CD4-positive, alpha-beta T cell (primary cell): Measurements from ENCODE around the gene POLR2L. TPM values are rescaled to one million over a fixed set of nuclear protein-coding genes. Genes with fewer than 3 reads are reported as not detected.

Source experiments
- ATAC-seq: fragments of 200-7000 bp; cut with Tn5 transposase; one replicate; pipeline ENCODE4 v1.10.0; 2022; ENCODE audit warnings: mild to moderate bottlenecking; ENCODE audit not compliant: poor library complexity
- CTCF ChIA-PET: fragments of 350-600 bp; sonication (Branson Sonifier 250); formaldehyde crosslinking; loops from one replicate; lab custom pipeline; 2021; ENCODE audit warnings: antibody characterized with exemption, inconsistent platforms; lab: Charles Lee
- POLR2A ChIA-PET: fragments of 350-600 bp; sonication (Branson Sonifier 250); formaldehyde crosslinking; loops from one replicate; lab custom pipeline; 2021; ENCODE audit warnings: antibody characterized with exemption, inconsistent platforms; lab: Charles Lee
- DNase-seq, 14 experiments: peaks; one replicate each; pipeline ENCODE4 v3.0.0-alpha.2; 2013 to 2020; ENCODE audit warnings: mixed read lengths in 2 of 14
- H3K27ac ChIP-seq, 2 donors: one replicate each; pipeline versions ENCODE4 v1.5.1 to v1.7.0; 2013; ENCODE audit warnings: low read length in 2 of 2, low read depth in 1 of 2, mild to moderate bottlenecking in 1 of 2
- H3K27me3 ChIP-seq, 2 experiments: 1 replicate in 1 of 2; 2 replicates in 1 of 2; pipeline versions ENCODE4 v1.6.1 to v1.7.0; 2013; ENCODE audit warnings: low read length in 2 of 2, control low read depth in 1 of 2, mild to moderate bottlenecking in 1 of 2, moderate library complexity in 1 of 2; ENCODE audit not compliant: insufficient read depth in 2 of 2, control insufficient read depth in 1 of 2
- H3K36me3 ChIP-seq: one replicate; pipeline ENCODE4 v1.6.1; 2013; ENCODE audit warnings: low read length, control low read depth; ENCODE audit not compliant: insufficient read depth
- H3K4me1 ChIP-seq: one replicate; pipeline ENCODE4 v1.6.1; 2013; ENCODE audit warnings: low read length, control low read depth; ENCODE audit not compliant: insufficient read depth
- H3K4me3 ChIP-seq: one replicate; pipeline ENCODE4 v1.5.1; 2013; ENCODE audit warnings: mild to moderate bottlenecking, low read length, moderate library complexity
- H3K9me3 ChIP-seq, 2 experiments: 1 replicate in 1 of 2; 2 replicates in 1 of 2; pipeline versions ENCODE4 v1.6.1 to v1.7.0; 2013; ENCODE audit warnings: low read length in 2 of 2, mild to moderate bottlenecking in 2 of 2, control low read depth in 1 of 2, moderate library complexity in 1 of 2; ENCODE audit not compliant: control insufficient read depth in 1 of 2, insufficient read depth in 1 of 2
- H3K27ac Mint-ChIP-seq: one replicate; pipeline ENCODE4 v1.8.0; 2020; ENCODE audit warnings: mixed read lengths
- H3K27me3 Mint-ChIP-seq: one replicate; pipeline ENCODE4 v1.8.0; 2021; ENCODE audit warnings: mixed read lengths
- H3K36me3 Mint-ChIP-seq: one replicate; pipeline ENCODE4 v1.8.0; 2021; ENCODE audit warnings: low read depth, mixed read lengths
- H3K4me1 Mint-ChIP-seq: one replicate; pipeline ENCODE4 v1.8.0; 2021; ENCODE audit warnings: low read depth, mixed read lengths
- H3K4me3 Mint-ChIP-seq: one replicate; pipeline ENCODE4 v1.8.0; 2020; ENCODE audit warnings: mild to moderate bottlenecking, mixed read lengths
- H3K9me3 Mint-ChIP-seq: one replicate; pipeline ENCODE4 v1.8.0; 2020; ENCODE audit warnings: mixed read lengths
- intact Hi-C, 2 experiments: fragments of 100-400 bp; cut with DNase I in 1 of 2; cut with micrococcal nuclease in 1 of 2; formaldehyde crosslinking; loops; one replicate each; pipeline versions ENCODE4 v1.15.1 to v1.9.0; 2023 to 2025; cut with DNase I, micrococcal nuclease
- total RNA-seq, 174 experiments: library from RNA in 2 of 174; stranded (reverse) in 2 of 174; gene quantifications; one replicate each; pipeline ENCODE4 v1.2.3 and lab custom pipeline; 2021 to 2026
- TF ChIP-seq, protein P1 (sequence below): fragments of 200-600 bp; IDR thresholded peaks from one replicate; pipeline ENCODE4 v1.8.0; 2022; ENCODE audit warnings: antibody characterized with exemption, mild to moderate bottlenecking

Gene POLR2L
- total RNA-seq, 2 experiments from 2014 or later: 19.6 to 19.8 TPM

DNA sequence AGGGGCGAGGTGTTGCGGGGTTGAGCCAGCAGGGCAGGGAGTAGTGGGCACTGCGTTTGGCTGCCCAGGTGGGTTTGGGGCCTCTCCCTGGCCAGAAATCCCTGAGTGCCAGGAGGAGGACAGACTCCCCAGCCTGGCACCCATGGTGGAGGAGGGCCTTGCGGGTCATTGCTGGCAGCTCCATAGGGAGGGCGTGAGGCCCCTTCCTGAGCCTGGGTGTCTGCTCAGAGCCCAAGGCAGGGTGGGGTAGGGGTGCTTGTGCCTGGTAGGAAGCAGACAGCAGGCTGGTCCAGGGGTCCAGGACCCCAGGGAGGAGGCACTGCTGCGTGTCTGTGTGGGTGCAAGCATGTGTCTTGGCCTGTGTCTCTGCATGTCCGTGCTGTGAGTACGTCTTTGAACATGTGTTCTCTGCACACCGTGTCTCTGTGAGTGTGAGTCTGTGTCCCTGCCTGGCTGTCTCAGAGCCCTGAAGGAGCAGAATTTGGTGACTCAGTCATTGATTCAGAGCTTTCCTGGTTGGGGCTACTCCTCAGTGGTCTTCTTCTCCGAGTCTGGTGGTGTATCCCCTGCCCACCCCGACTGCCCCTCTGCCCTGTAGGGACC lies 4.3 kb upstream of the POLR2L start:
- TF ChIP-seq, protein P1, sequence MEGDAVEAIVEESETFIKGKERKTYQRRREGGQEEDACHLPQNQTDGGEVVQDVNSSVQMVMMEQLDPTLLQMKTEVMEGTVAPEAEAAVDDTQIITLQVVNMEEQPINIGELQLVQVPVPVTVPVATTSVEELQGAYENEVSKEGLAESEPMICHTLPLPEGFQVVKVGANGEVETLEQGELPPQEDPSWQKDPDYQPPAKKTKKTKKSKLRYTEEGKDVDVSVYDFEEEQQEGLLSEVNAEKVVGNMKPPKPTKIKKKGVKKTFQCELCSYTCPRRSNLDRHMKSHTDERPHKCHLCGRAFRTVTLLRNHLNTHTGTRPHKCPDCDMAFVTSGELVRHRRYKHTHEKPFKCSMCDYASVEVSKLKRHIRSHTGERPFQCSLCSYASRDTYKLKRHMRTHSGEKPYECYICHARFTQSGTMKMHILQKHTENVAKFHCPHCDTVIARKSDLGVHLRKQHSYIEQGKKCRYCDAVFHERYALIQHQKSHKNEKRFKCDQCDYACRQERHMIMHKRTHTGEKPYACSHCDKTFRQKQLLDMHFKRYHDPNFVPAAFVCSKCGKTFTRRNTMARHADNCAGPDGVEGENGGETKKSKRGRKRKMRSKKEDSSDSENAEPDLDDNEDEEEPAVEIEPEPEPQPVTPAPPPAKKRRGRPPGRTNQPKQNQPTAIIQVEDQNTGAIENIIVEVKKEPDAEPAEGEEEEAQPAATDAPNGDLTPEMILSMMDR: no peak
- H3K4me3 Mint-ChIP-seq: peak overlapping the region; percentile 66

DNA sequence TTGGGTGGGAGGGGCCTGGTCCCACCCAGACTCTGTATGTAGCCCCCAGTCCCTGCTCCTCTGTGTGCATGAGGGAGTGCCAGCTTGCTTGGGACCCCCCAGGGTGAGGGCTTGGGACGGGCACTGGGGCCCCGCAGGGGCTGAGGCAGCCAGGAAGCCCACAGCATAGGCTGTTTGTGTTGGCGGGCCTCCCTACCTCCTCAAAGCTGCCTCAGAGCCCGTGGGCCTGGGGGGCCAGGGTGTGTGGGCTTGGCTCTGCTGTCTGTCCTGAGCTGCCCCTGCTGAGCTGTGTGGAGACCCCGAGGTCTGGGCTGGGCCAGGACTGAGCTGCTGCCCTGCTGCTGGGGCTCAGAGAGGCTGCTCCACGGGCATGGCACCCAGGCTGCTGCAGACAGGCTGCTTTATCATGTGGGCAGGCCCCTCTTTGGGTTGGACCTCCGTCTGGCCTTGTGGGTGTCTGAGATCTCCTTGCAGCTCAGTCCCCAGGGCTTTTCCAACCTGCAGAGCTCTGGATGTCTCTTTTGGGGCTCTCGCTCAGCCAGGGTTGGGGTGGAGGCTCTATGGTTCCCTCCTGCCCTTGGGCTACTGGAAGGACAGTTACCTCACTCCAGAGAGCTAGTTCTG lies 3.7 kb upstream of the POLR2L start:
- ATAC-seq (no peak), DNase-seq (no peak)
- Histone ChIP-seq H3K9me3 (peaks cover 0 to 7% of the 10 kb centered on the region in 2 experiments), H3K27me3 (peaks cover 7 to 18% of the 10 kb centered on the region in 2 experiments), H3K27ac (no peak overlapping the region), H3K36me3 (no peaks in the 10 kb centered on the region), H3K4me3 (no peak overlapping the region), H3K4me1 (peaks cover 45% of the 10 kb centered on the region)
- Mint-ChIP-seq H3K9me3 (no peaks in the 10 kb centered on the region), H3K4me3 (no peak overlapping the region), H3K4me1 (peaks cover 6% of the 10 kb centered on the region), H3K27me3 (peaks cover 4% of the 10 kb centered on the region), H3K36me3 (peaks cover 1% of the 10 kb centered on the region), H3K27ac (no peak overlapping the region)
- TF ChIP-seq, protein P1: no peak
- ChIA-PET CTCF (no interaction called here), POLR2A (interaction anchor here (2.5 to 7.6 kb wide), 2 partner anchors 16 to 26 kb away, joined by 8 to 71 read pairs; partner anchors contain the start of genes CD151, CRACR2B and PNPLA2)
- intact Hi-C loops: loop anchor here (5.0 to 10.0 kb wide), 5 partner anchors 79 to 729 kb away; partner anchors contain the start of genes AP2A2 (in 1 of the 2) and DUSP8 (in 1 of the 2)

More for the DNA sequence above, 4.3 kb upstream of the POLR2L start:
- H3K27ac ChIP-seq: no peak overlapping the region
- H3K9me3 Mint-ChIP-seq: no peaks in the 10 kb centered on the region
- H3K4me1 Mint-ChIP-seq: peaks cover 4% of the 10 kb centered on the region
- peaks cover 4% of the 10 kb centered on the region for H3K27me3 Mint-ChIP-seq
- intact Hi-C loops: loop anchor here (5.0 to 10.0 kb wide), 5 partner anchors 78 to 728 kb away; partner anchors contain the start of genes AP2A2 (in 1 of the 2) and DUSP8 (in 1 of the 2)
- H3K36me3 Mint-ChIP-seq: no peaks in the 10 kb centered on the region
- ChIA-PET POLR2A (interaction anchor here (2.5 to 7.6 kb wide), 2 partner anchors 16 to 27 kb away, joined by 8 to 71 read pairs; partner anchors contain the start of genes CD151, CRACR2B and PNPLA2), CTCF (no interaction called here)
- H3K4me1 ChIP-seq: peaks cover 38% of the 10 kb centered on the region
- no peak overlapping the region for H3K27ac Mint-ChIP-seq
- DNase-seq: no peak
- no peaks in the 10 kb centered on the region for H3K36me3 ChIP-seq
- no peak overlapping the region for H3K4me3 ChIP-seq
- peaks cover 0 to 7% of the 10 kb centered on the region in 2 experiments for H3K9me3 ChIP-seq
- H3K27me3 ChIP-seq: peaks cover 7 to 18% of the 10 kb centered on the region in 2 experiments
- ATAC-seq: no peak

DNA sequence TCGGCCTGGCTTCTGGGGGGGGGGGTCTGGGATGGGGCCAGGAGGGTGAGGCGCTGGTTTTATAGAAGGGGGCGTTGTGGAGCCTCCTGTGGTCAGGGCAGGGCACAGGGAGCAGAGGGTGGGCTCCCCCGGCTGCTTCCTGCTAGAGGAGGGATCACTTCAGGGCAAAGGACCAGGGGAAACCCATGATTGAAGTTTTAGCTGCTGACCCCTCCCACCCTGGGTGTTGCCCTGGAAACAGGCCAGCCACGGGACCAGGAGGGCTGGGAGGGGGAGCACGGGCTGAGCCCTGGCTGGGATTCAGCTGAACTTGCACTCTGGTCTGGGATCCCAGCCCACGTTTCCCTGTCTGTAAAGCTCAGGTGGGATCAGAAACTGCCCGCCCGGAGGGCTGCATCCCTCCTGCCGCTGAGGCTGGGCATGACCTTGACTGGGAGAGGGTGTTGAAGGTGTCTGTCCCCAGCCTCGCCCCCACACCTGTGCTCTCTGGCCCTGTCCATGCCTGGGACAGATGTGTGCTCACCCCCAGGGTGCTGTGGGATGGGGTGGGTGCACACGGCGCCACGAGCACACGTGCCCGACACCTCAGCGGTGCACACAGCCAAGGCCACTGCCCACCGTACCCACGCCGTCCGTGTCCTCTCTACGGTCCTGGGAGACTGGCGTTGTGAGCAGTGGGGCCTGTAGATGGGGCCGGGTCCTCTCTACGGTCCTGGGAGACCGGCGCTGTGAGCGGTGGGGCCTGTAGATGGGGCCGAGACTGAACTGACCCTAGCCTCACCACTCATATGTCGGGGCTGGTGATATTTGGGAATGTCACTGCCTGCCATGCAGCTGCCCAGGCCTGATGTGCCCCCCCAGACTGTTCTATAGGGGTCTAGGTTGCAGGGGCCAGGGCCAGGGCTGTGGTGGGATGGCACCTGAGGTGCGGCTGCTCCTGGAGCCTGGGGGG lies 2.6 kb upstream of the POLR2L start:
- no peak for ATAC-seq
- intact Hi-C loops: loop anchor here (5.0 to 10.0 kb wide), 5 partner anchors 80 to 730 kb away; partner anchors contain the start of genes AP2A2 (in 1 of the 2) and DUSP8 (in 1 of the 2)
- Mint-ChIP-seq H3K4me1 (peaks cover 10% of the 10 kb centered on the region), H3K9me3 (no peaks in the 10 kb centered on the region), H3K4me3 (peak overlapping the region; percentile 58), H3K27ac (no peak overlapping the region), H3K27me3 (peaks cover 4% of the 10 kb centered on the region), H3K36me3 (peaks cover 10% of the 10 kb centered on the region)
- Histone ChIP-seq H3K4me3 (no peak overlapping the region), H3K27ac (no peak overlapping the region), H3K36me3 (peaks cover 6% of the 10 kb centered on the region), H3K9me3 (no peaks in the 10 kb centered on the region), H3K4me1 (peaks cover 55% of the 10 kb centered on the region), H3K27me3 (peaks cover 7 to 12% of the 10 kb centered on the region in 2 experiments)
- TF ChIP-seq, protein P1: no peak
- DNase-seq: peak in 4 of 14 experiments; percentile 20 to 70 (median 46)
- ChIA-PET POLR2A (interaction anchor here (2.5 to 7.6 kb wide), 3 partner anchors 15 to 26 kb away, joined by 8 to 71 read pairs (median 49); partner anchors contain the start of genes CD151, CRACR2B and PNPLA2), CTCF (no interaction called here)
